ENCODE measurements around the gene DNAAF2.

- TF ChIP-seq, protein P1, sequence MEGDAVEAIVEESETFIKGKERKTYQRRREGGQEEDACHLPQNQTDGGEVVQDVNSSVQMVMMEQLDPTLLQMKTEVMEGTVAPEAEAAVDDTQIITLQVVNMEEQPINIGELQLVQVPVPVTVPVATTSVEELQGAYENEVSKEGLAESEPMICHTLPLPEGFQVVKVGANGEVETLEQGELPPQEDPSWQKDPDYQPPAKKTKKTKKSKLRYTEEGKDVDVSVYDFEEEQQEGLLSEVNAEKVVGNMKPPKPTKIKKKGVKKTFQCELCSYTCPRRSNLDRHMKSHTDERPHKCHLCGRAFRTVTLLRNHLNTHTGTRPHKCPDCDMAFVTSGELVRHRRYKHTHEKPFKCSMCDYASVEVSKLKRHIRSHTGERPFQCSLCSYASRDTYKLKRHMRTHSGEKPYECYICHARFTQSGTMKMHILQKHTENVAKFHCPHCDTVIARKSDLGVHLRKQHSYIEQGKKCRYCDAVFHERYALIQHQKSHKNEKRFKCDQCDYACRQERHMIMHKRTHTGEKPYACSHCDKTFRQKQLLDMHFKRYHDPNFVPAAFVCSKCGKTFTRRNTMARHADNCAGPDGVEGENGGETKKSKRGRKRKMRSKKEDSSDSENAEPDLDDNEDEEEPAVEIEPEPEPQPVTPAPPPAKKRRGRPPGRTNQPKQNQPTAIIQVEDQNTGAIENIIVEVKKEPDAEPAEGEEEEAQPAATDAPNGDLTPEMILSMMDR (IDR thresholded peaks at IDR 0.05): no peak
- no peak for TF ChIP-seq POLR2A (IDR thresholded peaks at IDR 0.05)
- no peak for TF ChIP-seq EP300 (IDR thresholded peaks at IDR 0.05)
Measured at GRCh38 chr14:49607583-49607982, 27.5 kb downstream of the DNAAF2 start.

Measured in upper lobe of left lung (tissue), 4 donors.